GM21381 (cell line): Measurements from ENCODE around the gene TUNAR.
"Not testable (repeated sequence)": the region's sequence is repeated elsewhere in the genome, so short reads cannot be mapped to it uniquely, and the experiment has no call there.

ENCODE experiments used
- ATAC-seq: cut with Tn5 transposase; IDR thresholded peaks from one replicate; pipeline ENCODE4 v1.9.1; 2021; ENCODE audit warnings: mild to moderate bottlenecking, moderate library complexity; ENCODE audit not compliant: unreplicated experiment

TUNAR gene

DNA sequence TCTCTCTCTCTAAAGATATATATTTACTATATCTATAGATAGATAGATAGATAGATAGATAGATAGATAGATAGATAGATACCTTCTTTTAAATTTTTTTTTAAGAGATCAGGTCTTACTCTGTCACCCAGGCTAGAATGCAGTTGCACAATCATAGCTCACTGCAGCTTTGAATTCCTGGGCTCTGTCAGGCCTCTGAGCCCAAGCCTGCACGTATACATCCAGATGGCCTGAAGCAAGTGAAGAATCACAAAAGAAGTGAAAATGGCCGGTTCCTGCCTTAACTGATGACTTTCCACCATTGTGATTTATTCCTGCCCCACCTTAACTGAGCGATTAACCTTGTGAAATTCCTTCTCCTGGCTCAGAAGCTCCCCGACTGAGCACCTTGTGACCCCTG, 91.4 kb downstream of the TUNAR start:
- not testable (repeated sequence) for ATAC-seq
